ENCODE results near the gene PIGU.

The PIGU gene

GRCh38 chr20:34706912-34707784 is 30.3 kb upstream of the PIGU start:
- Histone ChIP-seq H3K4me1 (ENCODE audit: control insufficient read depth, insufficient read depth, low read length, poor library complexity, severe bottlenecking) (peaks cover 22% of the 10 kb centered on the region), H3K9me3 (ENCODE audit: control insufficient read depth, low read length) (no peaks in the 10 kb centered on the region)

GRCh38 chr20:34706302-34706875 is 29.5 kb upstream of the PIGU start:
- Histone ChIP-seq H3K27ac (ENCODE audit: insufficient read depth, low read length, poor library complexity, severe bottlenecking) (no peak overlapping the region), H3K9me3 (ENCODE audit: control insufficient read depth, low read length) (no peaks in the 10 kb centered on the region), H3K36me3 (ENCODE audit: control insufficient read depth, insufficient read depth, low read length) (no peaks in the 10 kb centered on the region), H3K27me3 (replicated peaks; ENCODE audit: control insufficient read depth, insufficient read depth, low read length, poor library complexity, severe bottlenecking) (no peaks in the 10 kb centered on the region), H3K4me1 (ENCODE audit: control insufficient read depth, insufficient read depth, low read length, poor library complexity, severe bottlenecking) (peaks cover 22% of the 10 kb centered on the region), H3K4me3 (ENCODE audit: insufficient read depth, low read depth, low read length, poor library complexity, severe bottlenecking) (no peak overlapping the region)
- DNase-seq, result no peak

More at GRCh38 chr20:34706912-34707784, 30.3 kb upstream of the PIGU start:
- no peaks in the 10 kb centered on the region for H3K36me3 ChIP-seq (ENCODE audit: control insufficient read depth, insufficient read depth, low read length)
- H3K27ac ChIP-seq (ENCODE audit: insufficient read depth, low read length, poor library complexity, severe bottlenecking), result no peak overlapping the region
- no peaks in the 10 kb centered on the region for H3K27me3 ChIP-seq (replicated peaks; ENCODE audit: control insufficient read depth, insufficient read depth, low read length, poor library complexity, severe bottlenecking)
- H3K4me3 ChIP-seq (ENCODE audit: insufficient read depth, low read depth, low read length, poor library complexity, severe bottlenecking), result no peak overlapping the region
- no peak for DNase-seq

- no peaks in the 10 kb centered on the region for H3K36me3 ChIP-seq (ENCODE audit: control insufficient read depth, insufficient read depth, low read length)
- peaks cover 22% of the 10 kb centered on the region for H3K4me1 ChIP-seq (ENCODE audit: control insufficient read depth, insufficient read depth, low read length, poor library complexity, severe bottlenecking)
- DNase-seq, result no peak
- peak overlapping the region; percentile 91 for H3K27ac ChIP-seq (ENCODE audit: insufficient read depth, low read length, poor library complexity, severe bottlenecking)
- no peaks in the 10 kb centered on the region for H3K27me3 ChIP-seq (replicated peaks; ENCODE audit: control insufficient read depth, insufficient read depth, low read length, poor library complexity, severe bottlenecking)
- no peaks in the 10 kb centered on the region for H3K9me3 ChIP-seq (ENCODE audit: control insufficient read depth, low read length)
- H3K4me3 ChIP-seq (ENCODE audit: insufficient read depth, low read depth, low read length, poor library complexity, severe bottlenecking), result no peak overlapping the region
Measured at GRCh38 chr20:34705397-34706301, 28.8 kb upstream of the PIGU start.

DNA sequence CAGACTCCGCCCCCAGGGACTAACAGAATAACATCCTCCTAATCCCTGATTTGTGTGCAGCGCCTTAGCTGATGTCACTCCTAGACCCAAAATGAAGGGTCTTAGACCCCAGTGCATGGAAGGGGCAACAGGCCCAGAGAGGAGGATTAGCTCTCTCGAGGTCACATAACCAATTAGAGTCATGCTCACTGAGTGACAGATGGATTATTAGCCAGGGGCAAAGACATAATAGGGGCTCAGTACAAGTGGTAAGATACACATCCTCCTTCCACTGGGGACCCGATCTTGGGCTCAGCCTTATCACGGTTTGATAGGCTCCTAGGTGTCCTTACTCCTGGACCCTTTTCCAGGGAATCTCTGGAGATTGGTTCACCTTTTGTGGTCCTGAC is 28.1 kb upstream of the PIGU start:
- Histone ChIP-seq H3K27me3 (replicated peaks; ENCODE audit: control insufficient read depth, insufficient read depth, low read length, poor library complexity, severe bottlenecking) (no peaks in the 10 kb centered on the region), H3K9me3 (ENCODE audit: control insufficient read depth, low read length) (no peaks in the 10 kb centered on the region), H3K36me3 (ENCODE audit: control insufficient read depth, insufficient read depth, low read length) (no peaks in the 10 kb centered on the region), H3K4me3 (ENCODE audit: insufficient read depth, low read depth, low read length, poor library complexity, severe bottlenecking) (peak overlapping the region; percentile 62), H3K4me1 (ENCODE audit: control insufficient read depth, insufficient read depth, low read length, poor library complexity, severe bottlenecking) (peaks cover 17% of the 10 kb centered on the region), H3K27ac (ENCODE audit: insufficient read depth, low read length, poor library complexity, severe bottlenecking) (peak overlapping the region; percentile 91)
- no peak for DNase-seq

GRCh38 chr20:34704177-34705007 is 27.5 kb upstream of the PIGU start, which contains the start of gene TP53INP2:
Gene TP53INP2 (plus strand): TSS chr20:34704344. CDS start chr20:34708740, 4,396 bp downstream.
- H3K27ac ChIP-seq (ENCODE audit: insufficient read depth, low read length, poor library complexity, severe bottlenecking), result peak within 1 kb of the TSS; percentile 91
- H3K27me3 ChIP-seq (replicated peaks; ENCODE audit: control insufficient read depth, insufficient read depth, low read length, poor library complexity, severe bottlenecking), result no peaks in the 10 kb centered on the region
- no peaks in the 10 kb centered on the region for H3K36me3 ChIP-seq (ENCODE audit: control insufficient read depth, insufficient read depth, low read length)
- peaks cover 14% of the 10 kb centered on the region for H3K4me1 ChIP-seq (ENCODE audit: control insufficient read depth, insufficient read depth, low read length, poor library complexity, severe bottlenecking)
- DNase-seq, result peak; percentile 82 to 90 (median 89)
- peak within 1 kb of the TSS; percentile 62 for H3K4me3 ChIP-seq (ENCODE audit: insufficient read depth, low read depth, low read length, poor library complexity, severe bottlenecking)
- no peaks in the 10 kb centered on the region for H3K9me3 ChIP-seq (ENCODE audit: control insufficient read depth, low read length)

- no peak for DNase-seq
- Histone ChIP-seq H3K4me3 (ENCODE audit: insufficient read depth, low read depth, low read length, poor library complexity, severe bottlenecking) (peak overlapping the region; percentile 62), H3K36me3 (ENCODE audit: control insufficient read depth, insufficient read depth, low read length) (no peaks in the 10 kb centered on the region), H3K27me3 (replicated peaks; ENCODE audit: control insufficient read depth, insufficient read depth, low read length, poor library complexity, severe bottlenecking) (no peaks in the 10 kb centered on the region), H3K9me3 (ENCODE audit: control insufficient read depth, low read length) (no peaks in the 10 kb centered on the region), H3K27ac (ENCODE audit: insufficient read depth, low read length, poor library complexity, severe bottlenecking) (peak overlapping the region; percentile 91), H3K4me1 (ENCODE audit: control insufficient read depth, insufficient read depth, low read length, poor library complexity, severe bottlenecking) (peaks cover 8% of the 10 kb centered on the region)
Measured at GRCh38 chr20:34703424-34704176, 26.7 kb upstream of the PIGU start.

DNA sequence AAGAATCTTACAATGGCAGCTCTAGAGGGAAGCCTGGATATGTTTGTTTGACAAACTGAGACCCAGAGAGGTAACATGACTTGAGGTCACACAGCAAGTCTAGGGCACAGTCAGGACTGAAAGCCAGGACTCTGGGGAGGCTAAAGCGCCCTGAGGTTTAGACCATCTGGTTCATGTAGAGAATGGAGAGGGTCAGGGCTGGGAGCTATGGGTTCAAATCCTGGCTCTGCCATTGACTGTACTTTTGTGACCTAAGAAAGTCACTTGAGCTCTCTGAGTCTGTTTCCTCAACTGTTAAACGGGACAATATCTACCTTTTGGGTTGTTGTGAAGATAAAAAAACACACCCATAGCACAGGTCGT is 26.1 kb upstream of the PIGU start:
- H3K4me1 ChIP-seq (ENCODE audit: control insufficient read depth, insufficient read depth, low read length, poor library complexity, severe bottlenecking), result peaks cover 6% of the 10 kb centered on the region
- no peaks in the 10 kb centered on the region for H3K27me3 ChIP-seq (replicated peaks; ENCODE audit: control insufficient read depth, insufficient read depth, low read length, poor library complexity, severe bottlenecking)
- DNase-seq, result no peak
- H3K36me3 ChIP-seq (ENCODE audit: control insufficient read depth, insufficient read depth, low read length), result no peaks in the 10 kb centered on the region
- H3K4me3 ChIP-seq (ENCODE audit: insufficient read depth, low read depth, low read length, poor library complexity, severe bottlenecking), result peak overlapping the region; percentile 62
- no peak overlapping the region for H3K27ac ChIP-seq (ENCODE audit: insufficient read depth, low read length, poor library complexity, severe bottlenecking)
- H3K9me3 ChIP-seq (ENCODE audit: control insufficient read depth, low read length), result no peaks in the 10 kb centered on the region

- Histone ChIP-seq H3K4me1 (ENCODE audit: control insufficient read depth, insufficient read depth, low read length, poor library complexity, severe bottlenecking) (peaks cover 6% of the 10 kb centered on the region), H3K9me3 (ENCODE audit: control insufficient read depth, low read length) (no peaks in the 10 kb centered on the region), H3K27ac (ENCODE audit: insufficient read depth, low read length, poor library complexity, severe bottlenecking) (no peak overlapping the region), H3K4me3 (ENCODE audit: insufficient read depth, low read depth, low read length, poor library complexity, severe bottlenecking) (no peak overlapping the region), H3K27me3 (replicated peaks; ENCODE audit: control insufficient read depth, insufficient read depth, low read length, poor library complexity, severe bottlenecking) (no peaks in the 10 kb centered on the region), H3K36me3 (ENCODE audit: control insufficient read depth, insufficient read depth, low read length) (no peaks in the 10 kb centered on the region)
- no peak for DNase-seq
Measured at GRCh38 chr20:34701405-34702085, 24.7 kb upstream of the PIGU start.

Measured in effector memory CD4-positive, alpha-beta T cell (primary cell).